Ovary (tissue), 3 donors: ENCODE results near the gene ATP8B1.

ENCODE experiments used
- EP300 ChIP-seq: sonication (generic); formaldehyde crosslinking; IDR thresholded peaks from one replicate; pipeline ENCODE4 v1.6.1; 2017; ENCODE audit warnings: antibody characterized with exemption
- TF ChIP-seq, protein P1 (sequence below), 3 donors: fragments of 450-650 bp in 2 of 3; fragments of 200-600 bp in 1 of 3; IDR thresholded peaks; one replicate each; pipeline versions ENCODE4 v1.5.1 to v1.8.0; 2016 to 2022; ENCODE audit warnings: antibody characterized with exemption in 3 of 3, mild to moderate bottlenecking in 1 of 3
- donor health status: DM: no; HTN: no; CAD: no.

DNA sequence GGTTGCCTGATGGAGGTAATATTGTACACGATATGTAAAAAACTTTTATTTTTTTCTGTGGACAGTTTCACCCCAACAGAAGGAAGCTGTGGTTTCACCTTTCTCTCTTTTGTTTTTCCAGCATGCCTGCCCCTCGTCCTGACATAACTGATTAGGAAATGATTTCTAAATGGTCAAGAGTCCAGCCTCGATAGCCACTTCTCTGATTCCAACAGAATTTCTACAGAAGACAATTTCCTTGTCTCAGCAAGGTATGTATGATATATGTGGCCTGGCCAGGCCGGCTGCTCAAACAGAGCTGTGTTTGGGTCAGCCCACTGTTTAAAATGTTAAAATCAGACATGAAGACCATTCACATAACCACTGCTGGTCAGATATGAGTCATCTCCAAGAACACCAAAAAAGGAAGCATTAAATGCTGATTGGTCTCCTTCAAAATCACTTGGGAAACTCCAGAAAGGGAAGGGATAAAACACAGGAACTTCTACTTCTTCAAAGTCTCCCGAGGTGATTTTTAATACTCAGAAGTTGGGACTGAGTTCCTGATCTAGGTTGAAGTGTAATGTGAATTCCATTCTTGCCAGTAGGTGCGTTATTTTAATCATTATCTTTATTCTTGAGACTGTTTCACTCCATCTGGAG, 22.3 kb downstream of the ATP8B1 start:
- TF ChIP-seq, protein P1, sequence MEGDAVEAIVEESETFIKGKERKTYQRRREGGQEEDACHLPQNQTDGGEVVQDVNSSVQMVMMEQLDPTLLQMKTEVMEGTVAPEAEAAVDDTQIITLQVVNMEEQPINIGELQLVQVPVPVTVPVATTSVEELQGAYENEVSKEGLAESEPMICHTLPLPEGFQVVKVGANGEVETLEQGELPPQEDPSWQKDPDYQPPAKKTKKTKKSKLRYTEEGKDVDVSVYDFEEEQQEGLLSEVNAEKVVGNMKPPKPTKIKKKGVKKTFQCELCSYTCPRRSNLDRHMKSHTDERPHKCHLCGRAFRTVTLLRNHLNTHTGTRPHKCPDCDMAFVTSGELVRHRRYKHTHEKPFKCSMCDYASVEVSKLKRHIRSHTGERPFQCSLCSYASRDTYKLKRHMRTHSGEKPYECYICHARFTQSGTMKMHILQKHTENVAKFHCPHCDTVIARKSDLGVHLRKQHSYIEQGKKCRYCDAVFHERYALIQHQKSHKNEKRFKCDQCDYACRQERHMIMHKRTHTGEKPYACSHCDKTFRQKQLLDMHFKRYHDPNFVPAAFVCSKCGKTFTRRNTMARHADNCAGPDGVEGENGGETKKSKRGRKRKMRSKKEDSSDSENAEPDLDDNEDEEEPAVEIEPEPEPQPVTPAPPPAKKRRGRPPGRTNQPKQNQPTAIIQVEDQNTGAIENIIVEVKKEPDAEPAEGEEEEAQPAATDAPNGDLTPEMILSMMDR (IDR thresholded peaks at IDR 0.05): no peak
- TF ChIP-seq EP300: no peak
